GM21423 (cell line): ENCODE data around the gene AS3MT.
"Not testable (repeated sequence)": the region's sequence is repeated elsewhere in the genome, so short reads cannot be mapped to it uniquely, and the experiment has no call there.

Experiments
- ATAC-seq: cut with Tn5 transposase; IDR thresholded peaks from one replicate; pipeline ENCODE4 v1.9.1; 2021; ENCODE audit warnings: mild to moderate bottlenecking, moderate library complexity; ENCODE audit not compliant: unreplicated experiment

Gene AS3MT, protein sequence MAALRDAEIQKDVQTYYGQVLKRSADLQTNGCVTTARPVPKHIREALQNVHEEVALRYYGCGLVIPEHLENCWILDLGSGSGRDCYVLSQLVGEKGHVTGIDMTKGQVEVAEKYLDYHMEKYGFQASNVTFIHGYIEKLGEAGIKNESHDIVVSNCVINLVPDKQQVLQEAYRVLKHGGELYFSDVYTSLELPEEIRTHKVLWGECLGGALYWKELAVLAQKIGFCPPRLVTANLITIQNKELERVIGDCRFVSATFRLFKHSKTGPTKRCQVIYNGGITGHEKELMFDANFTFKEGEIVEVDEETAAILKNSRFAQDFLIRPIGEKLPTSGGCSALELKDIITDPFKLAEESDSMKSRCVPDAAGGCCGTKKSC

GRCh38 chr10:102869258-102870198 is at the start of gene AS3MT:
Gene AS3MT, plus strand, starts transcription at chr10:102869470. Its CDS starts 123 bp downstream, at chr10:102869593.
- ATAC-seq, result no peak

GRCh38 chr10:102820008-102820407 is 49.3 kb upstream of the AS3MT start:
- not testable (repeated sequence) for ATAC-seq

DNA sequence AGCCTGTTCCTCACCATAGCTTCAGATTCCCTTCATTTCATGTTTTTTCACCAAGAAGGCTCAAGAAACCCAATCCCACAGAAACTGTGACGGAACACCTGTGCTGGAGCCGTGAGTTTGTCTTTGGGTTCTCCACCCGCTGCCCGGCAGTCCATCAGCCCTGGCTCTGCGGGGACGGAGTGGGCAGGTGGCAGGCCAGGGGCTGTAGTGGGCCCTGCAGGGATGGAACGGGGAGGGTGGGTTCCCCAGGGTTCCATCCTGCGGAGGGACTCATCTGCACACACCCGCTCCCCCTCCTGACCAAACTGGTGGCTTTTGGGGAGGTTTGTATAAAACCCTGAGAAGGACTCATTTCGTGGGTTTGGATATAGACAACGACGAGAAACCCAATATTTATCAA is 47.0 kb upstream of the AS3MT start:
- no peak for ATAC-seq

DNA sequence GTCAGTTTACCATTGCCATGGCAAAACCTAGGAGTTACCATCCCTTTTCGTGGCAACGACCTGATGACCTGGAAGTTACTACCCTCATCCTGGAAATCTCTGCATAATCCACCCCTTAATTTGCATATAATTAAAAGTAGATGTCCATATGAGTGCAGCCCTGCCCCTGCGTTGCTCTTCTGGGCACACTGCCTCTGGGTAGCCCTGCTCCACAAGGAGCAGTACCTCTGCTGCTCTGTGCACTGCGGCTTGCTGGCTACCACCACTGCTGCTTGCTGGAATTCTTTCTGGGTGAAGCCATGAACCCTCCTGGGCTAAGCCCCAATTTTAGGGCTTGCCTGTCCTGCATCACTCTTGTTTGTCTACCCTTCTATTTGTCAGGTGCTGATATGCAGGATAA is 44.6 kb upstream of the AS3MT start:
- no peak for ATAC-seq

DNA sequence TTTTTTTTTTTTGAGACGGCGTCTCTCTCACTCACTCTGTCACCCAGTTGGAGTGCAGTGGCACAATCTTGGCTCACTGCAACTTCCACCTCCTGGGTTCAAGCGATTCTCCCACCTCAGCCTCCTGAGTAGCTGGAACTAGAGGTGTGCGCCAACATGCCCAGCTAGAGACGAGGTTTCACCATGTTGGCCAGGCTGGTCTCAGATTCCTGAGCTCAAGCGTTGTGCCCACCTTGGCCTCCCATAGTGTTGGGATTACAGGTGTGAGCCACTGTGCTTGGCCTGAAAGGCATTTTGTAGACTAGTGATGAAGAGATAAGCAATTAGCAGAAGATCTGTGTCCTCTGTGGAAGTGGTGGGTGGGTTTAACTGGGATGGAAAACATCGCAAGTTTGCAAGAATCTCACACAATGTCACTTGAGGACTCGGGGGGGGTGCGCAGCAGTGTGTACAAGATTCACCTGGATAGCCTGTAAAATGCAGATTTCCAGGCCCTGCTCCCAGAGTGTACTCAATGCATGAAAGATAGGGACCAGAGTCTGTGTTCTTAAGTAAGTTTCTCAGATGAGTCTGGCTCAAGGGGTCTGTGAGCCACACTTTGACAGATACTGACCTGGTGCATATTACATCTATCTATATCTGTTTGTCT is 43.0 kb upstream of the AS3MT start:
- ATAC-seq, result no peak

GRCh38 chr10:102827597-102827975 is 41.7 kb upstream of the AS3MT start:
- no peak for ATAC-seq

GRCh38 chr10:102831322-102832071 is 37.8 kb upstream of the AS3MT start:
- ATAC-seq, result no peak

DNA sequence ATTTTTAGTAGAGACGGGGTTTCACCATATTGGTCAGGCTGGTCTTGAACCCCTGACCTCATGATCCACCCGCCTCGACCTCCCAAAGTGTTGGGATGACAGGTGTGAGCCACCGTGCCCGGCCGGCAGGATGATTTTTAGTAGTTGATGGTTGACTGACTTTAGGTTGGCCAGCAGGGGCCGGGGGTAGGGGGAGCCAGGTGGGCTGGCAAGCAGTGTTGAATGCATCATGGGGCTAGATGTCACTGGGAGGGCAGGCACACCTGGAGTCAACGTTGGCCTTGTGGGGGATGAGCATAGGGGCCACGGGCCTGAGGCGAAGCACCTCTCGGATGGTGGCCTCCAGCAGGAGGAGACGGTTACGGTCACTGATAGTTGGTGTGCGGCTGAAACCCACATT is 37.0 kb upstream of the AS3MT start:
- no peak for ATAC-seq

DNA sequence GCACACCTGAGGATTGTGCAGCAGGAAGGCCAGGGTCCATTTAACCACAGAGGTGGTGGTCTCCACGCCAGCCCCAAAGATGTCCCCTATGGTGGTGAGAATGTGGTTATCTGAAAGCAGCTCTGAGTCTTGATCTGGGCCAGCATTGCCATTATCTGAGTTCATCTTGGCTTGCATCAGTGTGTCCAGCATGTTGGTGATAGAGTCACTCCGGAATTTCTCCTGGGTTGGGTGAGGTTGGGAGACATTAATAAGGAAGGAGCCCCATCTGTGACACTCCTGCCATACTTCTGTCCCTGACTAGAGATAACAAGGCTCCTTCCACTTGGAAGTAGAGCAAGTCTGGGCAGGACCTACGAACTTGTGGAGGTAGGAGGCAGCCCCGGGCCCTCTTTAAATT is 36.3 kb upstream of the AS3MT start:
- no peak for ATAC-seq

- ATAC-seq, result no peak
These were observed 35.1 kb upstream of the AS3MT start for GRCh38 chr10:102834143-102834542.

DNA sequence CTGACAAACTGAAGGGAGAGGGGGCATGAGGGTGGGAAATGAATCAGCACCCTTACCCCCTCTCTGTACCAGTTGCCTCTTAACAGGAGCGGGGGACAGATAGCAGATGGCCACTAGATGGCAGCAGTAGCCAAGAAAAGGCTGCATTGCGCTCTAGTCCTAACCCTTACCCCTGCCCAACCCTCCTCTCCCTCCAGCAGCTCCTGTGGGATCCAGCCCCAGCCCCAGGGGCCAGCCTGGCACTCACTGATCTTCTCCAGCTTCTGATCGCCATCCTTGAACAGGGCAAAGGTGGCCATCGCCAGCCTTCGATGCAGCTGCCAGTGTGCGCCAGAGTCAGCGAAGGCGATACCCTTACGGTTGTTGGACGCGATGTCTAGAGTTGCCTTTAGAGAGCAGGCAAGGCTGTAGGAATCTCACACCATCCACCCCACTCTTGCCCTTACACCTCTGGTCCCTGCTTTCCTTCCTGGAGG is 34.2 kb upstream of the AS3MT start:
- no peak for ATAC-seq

DNA sequence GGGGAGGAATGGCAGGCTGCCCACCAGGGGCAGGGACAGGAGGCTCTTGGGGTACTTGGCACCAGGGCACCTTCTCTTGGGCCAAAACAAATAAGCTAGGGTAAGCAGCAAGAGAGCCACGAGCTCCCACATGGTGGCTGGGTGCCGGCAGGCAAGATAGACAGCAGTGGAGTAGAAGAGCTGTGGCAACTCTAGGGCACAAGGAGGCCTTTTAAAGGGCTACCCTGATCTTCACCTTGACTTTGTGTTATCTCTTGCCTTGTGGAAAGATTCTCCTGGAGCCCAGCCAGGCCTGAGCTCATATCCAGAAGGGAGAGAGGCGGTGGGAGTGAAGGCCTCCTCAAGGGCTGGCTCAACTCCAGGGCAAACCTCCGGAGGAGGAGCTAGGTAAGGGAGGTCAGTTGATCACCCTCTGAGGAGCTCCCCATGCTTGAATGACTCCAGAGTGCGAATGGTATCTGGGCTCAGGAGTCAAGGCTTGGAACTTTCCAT is 32.0 kb upstream of the AS3MT start, which contains the start of gene CYP17A1:
Gene CYP17A1 (minus strand): TSS at position 184 of the 492 bp plus-strand sequence. CDS start 52 bp downstream, at position 132.
- no peak for ATAC-seq

DNA sequence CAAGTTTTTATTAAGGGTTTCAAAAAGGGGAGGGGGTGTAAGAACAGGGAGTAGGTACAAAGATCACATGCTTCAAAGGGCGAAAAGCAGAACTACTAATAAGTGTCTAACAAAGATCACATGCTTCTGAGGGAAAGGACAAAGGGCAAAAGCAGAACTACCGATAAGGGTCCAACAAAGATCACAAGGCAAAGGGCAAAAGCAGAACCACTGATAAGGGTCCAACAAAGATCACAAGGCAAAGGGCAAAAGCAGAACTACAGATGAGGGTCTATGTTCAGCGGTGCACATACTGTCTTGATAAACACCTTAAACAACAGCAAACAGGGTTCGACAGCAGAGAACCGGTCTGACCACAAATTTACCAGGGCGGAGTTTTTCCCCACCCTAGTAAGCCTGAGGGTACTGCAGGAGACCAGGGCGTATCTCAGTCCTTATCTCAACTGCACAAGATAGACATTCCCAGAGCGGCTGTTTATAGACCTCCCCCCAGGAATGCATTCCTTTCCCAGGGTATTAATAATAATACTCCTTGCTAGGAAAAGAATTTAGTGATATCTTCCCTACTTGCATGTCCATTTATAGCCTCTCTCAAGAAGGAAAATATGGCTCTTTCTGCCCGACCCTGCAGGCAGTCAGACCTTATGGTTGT is 30.9 kb upstream of the AS3MT start:
- ATAC-seq, result not testable (repeated sequence)

DNA sequence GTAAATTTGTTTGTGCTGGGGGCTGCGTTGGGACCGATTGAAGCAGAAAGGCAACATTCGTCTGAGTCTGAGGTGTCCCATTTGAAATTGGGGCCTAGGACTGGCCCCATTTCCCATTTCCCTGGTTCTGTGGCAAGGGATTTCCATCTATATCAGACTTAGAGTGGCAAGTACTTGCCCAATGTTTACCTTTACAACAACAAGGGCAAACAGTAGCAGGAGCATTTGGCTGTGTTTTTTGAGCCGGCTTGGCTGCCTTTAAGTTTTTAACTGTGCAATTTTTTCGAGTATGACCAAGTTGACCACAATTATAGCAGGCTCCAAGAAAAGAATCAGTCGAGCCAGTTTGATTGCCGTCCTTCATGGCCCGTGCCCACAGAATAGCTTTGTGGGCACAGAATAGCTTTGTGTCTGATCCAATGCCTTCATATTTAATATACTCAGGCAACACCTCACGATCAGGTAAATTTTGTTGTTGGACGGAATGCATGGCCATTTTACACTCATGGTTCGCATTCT is 27.4 kb upstream of the AS3MT start:
- ATAC-seq, result no peak

- not testable (repeated sequence) for ATAC-seq
These were observed 26.1 kb upstream of the AS3MT start for GRCh38 chr10:102843139-102843538.

DNA sequence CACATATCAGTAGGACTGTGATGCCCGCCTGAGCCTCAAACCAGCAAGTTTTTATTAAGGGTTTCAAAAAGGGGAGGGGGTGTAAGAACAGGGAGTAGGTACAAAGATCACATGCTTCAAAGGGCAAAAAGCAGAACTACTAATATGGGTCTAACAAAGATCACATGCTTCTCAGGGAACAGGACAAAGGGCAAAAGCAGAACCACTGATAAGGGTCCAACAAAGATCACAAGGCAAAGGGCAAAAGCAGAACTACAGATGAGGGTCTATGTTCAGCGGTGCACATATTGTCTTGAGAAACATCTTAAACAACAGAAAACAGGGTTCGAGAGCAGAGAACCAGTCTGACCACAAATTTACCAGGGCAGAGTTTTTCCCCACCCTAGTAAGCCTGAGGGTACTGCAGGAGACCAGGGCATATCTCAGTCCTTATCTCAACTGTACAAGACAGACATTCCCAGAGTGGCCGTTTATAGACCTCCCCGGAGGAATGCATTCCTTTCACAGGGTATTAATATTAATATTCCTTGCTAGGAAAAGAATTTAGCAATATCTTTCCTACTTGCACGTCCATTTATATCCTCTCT is 25.0 kb upstream of the AS3MT start:
- ATAC-seq, result not testable (repeated sequence)

- ATAC-seq, result no peak
These were observed 23.8 kb upstream of the AS3MT start for GRCh38 chr10:102845352-102845902.

- no peak for ATAC-seq
These were observed 19.2 kb upstream of the AS3MT start for GRCh38 chr10:102850025-102850518.

GRCh38 chr10:102853237-102853636 is 16.0 kb upstream of the AS3MT start:
- ATAC-seq, result not testable (repeated sequence)
